Kidney tubule cell (primary cell): ENCODE results near the gene HSPA12A.

Experiments
- DNase-seq: peaks from one replicate; pipeline ENCODE4 v3.0.0-alpha.2; 2018; ENCODE audit warnings: low spot score

The HSPA12A gene

GRCh38 chr10:116742367-116743265, at the start of gene HSPA12A:
Gene HSPA12A (minus strand): TSS chr10:116742566. CDS start chr10:116742469, 97 bp downstream.
- DNase-seq: peak; percentile 94

GRCh38 chr10:116791241-116791640, 48.9 kb upstream of the HSPA12A start:
- no peak for DNase-seq

GRCh38 chr10:116787893-116788665, 45.7 kb upstream of the HSPA12A start:
- DNase-seq: peak; percentile 79

- peak; percentile 11 for DNase-seq
Measured at GRCh38 chr10:116787053-116787659, 44.8 kb upstream of the HSPA12A start.

GRCh38 chr10:116785867-116786266, 43.5 kb upstream of the HSPA12A start:
- DNase-seq: no peak

GRCh38 chr10:116785282-116785681, 42.9 kb upstream of the HSPA12A start:
- DNase-seq: no peak

- no peak for DNase-seq
Measured at GRCh38 chr10:116784651-116785050, 42.3 kb upstream of the HSPA12A start.

- DNase-seq: no peak
Measured at GRCh38 chr10:116784035-116784434, 41.7 kb upstream of the HSPA12A start.

GRCh38 chr10:116783011-116783655, 40.8 kb upstream of the HSPA12A start:
- DNase-seq: peak; percentile 14

GRCh38 chr10:116781370-116781884, 39.1 kb upstream of the HSPA12A start:
- DNase-seq: no peak

GRCh38 chr10:116780691-116781205, 38.4 kb upstream of the HSPA12A start:
- peak; percentile 14 for DNase-seq

GRCh38 chr10:116779076-116779687, 36.8 kb upstream of the HSPA12A start:
- DNase-seq: peak; percentile 40

GRCh38 chr10:116777006-116777405, 34.6 kb upstream of the HSPA12A start:
- DNase-seq: no peak

- DNase-seq: no peak
Measured at GRCh38 chr10:116775488-116776400, 33.4 kb upstream of the HSPA12A start.

GRCh38 chr10:116774728-116775151, 32.4 kb upstream of the HSPA12A start:
- peak; percentile 80 for DNase-seq

GRCh38 chr10:116772909-116773705, 30.7 kb upstream of the HSPA12A start:
- DNase-seq: no peak

- DNase-seq: no peak
Measured at GRCh38 chr10:116771959-116772585, 29.7 kb upstream of the HSPA12A start.

GRCh38 chr10:116771101-116771958, 29.0 kb upstream of the HSPA12A start:
- DNase-seq: peak; percentile 83
